SK-N-SH (cell line): ENCODE results near the gene ZNF714. TPM values are rescaled to one million over a fixed set of nuclear protein-coding genes. Genes with fewer than 3 reads are reported as not detected.

Experiments used
- CTCF ChIA-PET: fragments of 300-600, 350-600 bp; formaldehyde crosslinking; extraction: SDS; loops from one replicate; lab custom pipeline; 2021; lab: Yijun Ruan, JAX
- POLR2A ChIA-PET: fragments of 350-600 bp; sonication (Branson Sonifier 250); formaldehyde crosslinking; extraction: SDS; loops from one replicate; lab custom pipeline; 2020; ENCODE audit warnings: antibody characterized with exemption, inconsistent platforms; lab: Yijun Ruan, JAX
- DNase-seq: peaks from one replicate; pipeline ENCODE4 v3.0.0; 2012
- H2AFZ ChIP-seq: fragments of 200-600 bp; sonication (generic); 2 replicates; pipeline ENCODE4 v1.8.1; 2016; ENCODE audit warnings: antibody characterized with exemption, mild to moderate bottlenecking, low read depth
- H3F3A ChIP-seq: fragments of 200-600 bp; sonication (generic); replicated peaks from 2 replicates; pipeline ENCODE3; 2016; ENCODE audit warnings: antibody characterized with exemption, mild to moderate bottlenecking; ENCODE audit not compliant: insufficient read depth
- H3K27ac ChIP-seq, 2 experiments: fragments of 200-500 bp in 1 of 2; fragments of 200-600 bp in 1 of 2; sonication (Bioruptor generic) in 1 of 2; sonication (generic), shearing (Covaris generic) in 1 of 2; 2 replicates each; pipeline versions ENCODE4 v1.5.1 to v1.6.1; 2014 to 2016; ENCODE audit warnings: low read depth in 2 of 2, inconsistent platforms in 1 of 2, low read length in 1 of 2, mild to moderate bottlenecking in 1 of 2, mixed read lengths in 1 of 2
- H3K27me3 ChIP-seq: fragments of 200-600 bp; sonication (generic), shearing (Covaris generic); 2 replicates; pipeline ENCODE4 v1.6.1; 2016; ENCODE audit warnings: mixed run types; ENCODE audit not compliant: insufficient read depth
- H3K36me3 ChIP-seq, 2 experiments: fragments of 200-500 bp in 1 of 2; fragments of 200-600 bp in 1 of 2; sonication (Bioruptor generic) in 1 of 2; sonication (generic) in 1 of 2; replicated peaks in 1 of 2; 2 replicates each; pipeline versions ENCODE3 to v1.5.1; 2014 to 2016; ENCODE audit warnings: low read length in 1 of 2, mild to moderate bottlenecking in 1 of 2; ENCODE audit not compliant: insufficient read depth in 2 of 2, control insufficient read depth in 1 of 2
- H3K4me1 ChIP-seq, 2 experiments: fragments of 200-500 bp in 1 of 2; fragments of 200-600 bp in 1 of 2; sonication (Bioruptor generic) in 1 of 2; sonication (generic), shearing (Covaris generic) in 1 of 2; 2 replicates each; pipeline versions ENCODE4 v1.5.1 to v1.6.1; 2014 to 2016; ENCODE audit warnings: low read depth in 1 of 2, low read length in 1 of 2, mixed run types in 1 of 2; ENCODE audit not compliant: insufficient read depth in 2 of 2, control insufficient read depth in 1 of 2
- H3K4me2 ChIP-seq: fragments of 200-600 bp; sonication (generic), shearing (Covaris generic); 2 replicates; pipeline ENCODE4 v1.6.1; 2017; ENCODE audit warnings: mixed run types
- H3K4me3 ChIP-seq, 2 experiments: fragments of 200-500 bp in 1 of 2; fragments of 200-600 bp in 1 of 2; sonication (Bioruptor generic) in 1 of 2; sonication (generic), shearing (Covaris generic) in 1 of 2; 2 replicates each; pipeline versions ENCODE4 v1.5.1 to v1.8.1; 2014 to 2016; ENCODE audit warnings: low read depth in 2 of 2, inconsistent platforms in 1 of 2, low read length in 1 of 2, mild to moderate bottlenecking in 1 of 2, mixed read lengths in 1 of 2, moderate library complexity in 1 of 2
- H3K79me2 ChIP-seq: fragments of 200-600 bp; sonication (generic); 2 replicates; pipeline ENCODE4 v1.8.1; 2017; ENCODE audit warnings: mild to moderate bottlenecking; ENCODE audit not compliant: insufficient read depth
- H3K9ac ChIP-seq: fragments of 200-600 bp; sonication (generic); 2 replicates; pipeline ENCODE4 v1.6.1; 2017; ENCODE audit warnings: mixed run types
- H3K9me2 ChIP-seq: fragments of 200-600 bp; sonication (generic); 2 replicates; pipeline ENCODE4 v1.6.1; 2017; ENCODE audit warnings: mixed run types
- H3K9me3 ChIP-seq: fragments of 200-600 bp; sonication (generic); 2 replicates; pipeline ENCODE4 v1.6.1; 2017; ENCODE audit warnings: mixed run types, mild to moderate bottlenecking, moderate library complexity
- H4K20me1 ChIP-seq: fragments of 200-600 bp; sonication (generic); 2 replicates; pipeline ENCODE4 v1.6.1; 2017; ENCODE audit warnings: mild to moderate bottlenecking, mixed run types; ENCODE audit not compliant: insufficient read depth
- CHD2 ChIP-seq: fragments of 150-350 bp; IDR thresholded peaks from 2 replicates; pipeline ENCODE4 v1.6.1; 2018; ENCODE audit warnings: low read length; ENCODE audit not compliant: partially characterized antibody
- EP300 ChIP-seq, 2 experiments: IDR thresholded peaks; 2 replicates each; pipeline versions ENCODE4 v1.4.0 to v1.6.1; 2012; ENCODE audit warnings: borderline replicate concordance in 1 of 2, low read depth in 1 of 2, low read length in 1 of 2
- EZH2phosphoT487 ChIP-seq: fragments of 200-600 bp; sonication (generic); IDR thresholded peaks from 2 replicates; pipeline ENCODE4 v1.6.1; 2017; ENCODE audit warnings: low read depth, mixed run types, mild to moderate bottlenecking, antibody characterized with exemption, moderate library complexity, borderline replicate concordance
- FOXM1 ChIP-seq: IDR thresholded peaks from 2 replicates; pipeline ENCODE4 v1.4.0; 2012; ENCODE audit warnings: low read depth, mild to moderate bottlenecking
- JUND ChIP-seq: IDR thresholded peaks from 2 replicates; pipeline ENCODE4 v1.4.0; 2012
- MAX ChIP-seq: IDR thresholded peaks from 2 replicates; pipeline ENCODE4 v1.4.0; 2012; ENCODE audit warnings: low read depth
- MXI1 ChIP-seq: IDR thresholded peaks from 2 replicates; pipeline ENCODE4 v1.6.1; 2012; ENCODE audit warnings: mild to moderate bottlenecking, low read depth, low read length, improper control_type of control experiment
- POLR2AphosphoS5 ChIP-seq: IDR thresholded peaks from 2 replicates; pipeline ENCODE4 v1.6.1; 2012; ENCODE audit warnings: low read depth, low read length
- TCF12 ChIP-seq: IDR thresholded peaks from 2 replicates; pipeline ENCODE4 v1.4.0; 2012
- USF1 ChIP-seq: IDR thresholded peaks from 2 replicates; pipeline ENCODE4 v1.4.0; 2012; ENCODE audit warnings: low read depth, borderline replicate concordance
- USF2 ChIP-seq: fragments of 150-350 bp; IDR thresholded peaks from 2 replicates; pipeline ENCODE4 v1.6.1; 2017; ENCODE audit warnings: antibody characterized with exemption, low read length, low read depth, borderline replicate concordance
- WGBS: methylation state at CpG from one replicate; pipeline ENCODE4 v1.1.6; 2017; ENCODE audit warnings: low lambda C conversion rate; 5-methylcytosine and 5-hydroxymethylcytosine counted together
- polyA plus RNA-seq, 3 experiments: library from polyadenylated mRNA; depleted of rRNA; stranded (reverse); fragments of >200 nt; gene quantifications; 2 replicates each; pipeline ENCODE4 v1.2.3, GENCODE V29; 2012

The ZNF714 gene
- polyA plus RNA-seq, 1 of the 3 experiments (the other 2 are of a cell fraction), result 5.4 TPM

GRCh38 chr19:21128901-21129698, 47.1 kb downstream of the ZNF714 start:
- H3K36me3 ChIP-seq, result no peaks in the 10 kb centered on the region
- H3K9me3 ChIP-seq, result peaks cover 9% of the 10 kb centered on the region; the same call in 1 of the 2 replicates
- no peak overlapping the region for H3K27ac ChIP-seq
- no peak overlapping the region for H2AFZ ChIP-seq
- CTCF ChIA-PET, result no interaction called here
- no peak overlapping the region for H3K4me3 ChIP-seq
- no peaks in the 10 kb centered on the region for H3K27me3 ChIP-seq
- 84% methylated on average over 6 of the region's 6 CpGs for WGBS
- H3K9ac ChIP-seq, result no peak overlapping the region
- DNase-seq, result no peak
- no peak for TF ChIP-seq FOXM1
- no peak for TF ChIP-seq MAX
- H3F3A ChIP-seq, result no peaks in the 10 kb centered on the region
- no peaks in the 10 kb centered on the region for H3K79me2 ChIP-seq
- no peak overlapping the region for H3K4me2 ChIP-seq
- H3K4me1 ChIP-seq, result no peaks in the 10 kb centered on the region
- H3K9me2 ChIP-seq, result no peaks in the 10 kb centered on the region
- POLR2A ChIA-PET, result no interaction called here
- no peaks in the 10 kb centered on the region for H4K20me1 ChIP-seq

- POLR2A ChIA-PET, result no interaction called here
- no peak for DNase-seq
- CTCF ChIA-PET, result no interaction called here
- Histone ChIP-seq H3K27ac (no peak overlapping the region), H2AFZ (no peak overlapping the region), H3K27me3 (no peaks in the 10 kb centered on the region), H3K9me2 (no peaks in the 10 kb centered on the region), H3K4me1 (no peaks in the 10 kb centered on the region), H3K9ac (no peak overlapping the region)
- no peak for TF ChIP-seq TCF12
- no peak for TF ChIP-seq USF2
- TF ChIP-seq EP300 (IDR thresholded peaks at IDR 0.05; ENCODE audit: borderline replicate concordance in 1 of 2, low read depth in 1 of 2, low read length in 1 of 2), result no peak
- no peak for TF ChIP-seq FOXM1
- no peak for TF ChIP-seq JUND
- TF ChIP-seq MXI1, result no peak
- no peak for TF ChIP-seq MAX
- no peak for TF ChIP-seq USF1
- TF ChIP-seq EZH2phosphoT487, result no peak
- no peak for TF ChIP-seq CHD2
- no peak for TF ChIP-seq POLR2AphosphoS5
- TF ChIP-seq, all 33 proteins: peak for 0
- peaks cover 6% of the 10 kb centered on the region; the same call in 1 of the 2 replicates for H3K9me3 ChIP-seq
- WGBS, result 60% methylated on average over 3 of the region's 3 CpGs
- no peaks in the 10 kb centered on the region for H3K36me3 ChIP-seq
- no peaks in the 10 kb centered on the region for H3F3A ChIP-seq
- no peaks in the 10 kb centered on the region for H4K20me1 ChIP-seq
- H3K79me2 ChIP-seq, result no peaks in the 10 kb centered on the region
- H3K4me3 ChIP-seq, result no peak overlapping the region
- no peak overlapping the region for H3K4me2 ChIP-seq
These were observed 48.2 kb downstream of the ZNF714 start for GRCh38 chr19:21130097-21130775.
